Activated CD8-positive, alpha-beta memory T cell treated with anti-CD3 and anti-CD28 coated beads for 36 hours (primary cell): Measurements from ENCODE around the gene OR2G2. TPM values are rescaled to one million over a fixed set of nuclear protein-coding genes. Genes with fewer than 3 reads are reported as not detected.

Experiments
- CTCF ChIA-PET: fragments of 350-600 bp; sonication (Branson Sonifier 250); formaldehyde crosslinking; loops from one replicate; lab custom pipeline; 2021; ENCODE audit warnings: antibody characterized with exemption; lab: Charles Lee
- POLR2A ChIA-PET: fragments of 350-600 bp; sonication (Branson Sonifier 250); formaldehyde crosslinking; loops from one replicate; lab custom pipeline; 2021; ENCODE audit warnings: antibody characterized with exemption; lab: Charles Lee
- total RNA-seq, 2 experiments: library from RNA; stranded (reverse); gene quantifications; one replicate each; pipeline ENCODE4 v1.2.3, GENCODE V29; 2021

Gene OR2G2
- total RNA-seq, 2 experiments from 2014 or later = not detected

DNA sequence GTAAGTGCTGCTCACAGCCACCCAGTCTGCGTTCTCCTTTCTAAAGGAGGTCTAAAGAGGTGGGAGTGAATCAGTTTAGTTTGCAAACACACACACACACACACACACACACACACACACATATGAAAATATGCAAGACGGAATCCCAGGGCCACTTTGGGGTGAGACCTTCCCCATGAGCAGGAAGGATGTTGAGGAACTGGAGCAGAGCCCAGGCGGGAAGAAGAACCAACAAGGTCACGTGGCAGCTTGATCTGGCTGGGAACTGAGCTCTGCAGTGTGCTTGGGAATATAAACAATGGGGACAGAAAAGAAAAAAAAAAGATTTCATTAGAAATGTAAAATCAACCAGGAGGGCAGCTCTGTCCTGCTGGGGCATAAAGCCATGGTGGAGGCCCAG is 49.9 kb downstream of the OR2G2 start:
- POLR2A ChIA-PET = no interaction called here
- CTCF ChIA-PET = no interaction called here

DNA sequence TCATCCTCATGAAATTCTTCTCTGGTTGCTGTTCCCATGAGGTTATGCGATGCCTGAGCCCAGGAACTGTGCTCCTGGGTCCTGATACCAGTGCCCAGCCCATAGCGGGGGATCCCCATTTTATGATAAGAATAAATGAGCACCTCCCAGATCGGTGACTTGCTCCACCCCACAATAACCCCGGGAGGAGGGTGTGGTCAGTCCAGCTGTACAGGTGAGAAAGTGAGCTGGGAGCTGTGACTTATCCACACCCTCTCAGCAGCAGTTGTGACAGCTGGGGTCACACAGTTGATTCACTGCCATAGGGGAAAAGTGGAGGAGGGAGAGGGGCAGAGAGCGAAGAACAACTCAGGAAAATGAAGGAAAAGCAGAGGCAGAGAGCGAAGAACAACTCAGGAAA is 50.6 kb downstream of the OR2G2 start:
- POLR2A ChIA-PET = no interaction called here
- CTCF ChIA-PET = no interaction called here

Other genes starting within 250 kb of the OR2G2 start
- 1 to 10 TPM; 2.9 to 3.9 TPM for gene NLRP3, start 172.2 kb upstream of the OR2G2 start, total RNA-seq
- not detected for gene OR2B11, start 130.3 kb upstream of the OR2G2 start, total RNA-seq
- not detected for gene OR2C3, start 51.9 kb upstream of the OR2G2 start, total RNA-seq
- gene GCSAML, start 39.2 kb upstream of the OR2G2 start, total RNA-seq = under 1 TPM; 0.51 to 0.80 TPM
- not detected for gene OR2G3, start 17.2 kb downstream of the OR2G2 start, total RNA-seq
- gene OR13G1, start 91.4 kb downstream of the OR2G2 start, total RNA-seq = not detected
- gene OR6F1, start 128.3 kb downstream of the OR2G2 start, total RNA-seq = not detected
- not detected for gene OR14K1, start 150.3 kb downstream of the OR2G2 start, total RNA-seq
- gene OR14A2, start 159.8 kb downstream of the OR2G2 start, total RNA-seq = not detected
- gene OR1C1, start 172.2 kb downstream of the OR2G2 start, total RNA-seq = not detected
- gene OR14A16, start 235.8 kb downstream of the OR2G2 start, total RNA-seq = not detected